H1 (cell line): ENCODE measurements around the gene RNASE12. TPM values are rescaled to one million over a fixed set of nuclear protein-coding genes. Genes with fewer than 3 reads are reported as not detected.

Source experiments
- CTCF ChIA-PET: fragments of 300-600 bp; sonication (Branson Sonifier 250); formaldehyde crosslinking; loops from one replicate; lab custom pipeline; 2021; ENCODE audit not compliant: partially characterized antibody; lab: Charles Lee
- POLR2A ChIA-PET: fragments of 300-600 bp; sonication (Branson Sonifier 250); formaldehyde crosslinking; loops from one replicate; lab custom pipeline; 2021; ENCODE audit warnings: inconsistent platforms; ENCODE audit not compliant: partially characterized antibody; lab: Charles Lee
- DNase-seq, 2 experiments: peaks; one replicate each; pipeline versions ENCODE4 v3.0.0 to v3.0.0-alpha.2; 2010 to 2022; ENCODE audit warnings: low spot score in 2 of 2, low read depth in 1 of 2, mixed read lengths in 1 of 2
- FAIRE-seq: peaks from 2 replicates; lab custom pipeline; 2011; peaks lifted over from hg19 to GRCh38; lab: Jason Lieb, UNC
- H2AFZ ChIP-seq: 2 replicates; pipeline ENCODE4 v1.8.1; 2012; ENCODE audit warnings: low read length, inconsistent platforms
- H2AK5ac ChIP-seq: 2 replicates; pipeline ENCODE4 v1.6.1; 2013; ENCODE audit warnings: low read depth, low read length
- H2BK120ac ChIP-seq: replicated peaks from 2 replicates; pipeline ENCODE3; 2013; ENCODE audit warnings: low read depth, low read length, inconsistent platforms
- H2BK12ac ChIP-seq: 2 replicates; pipeline ENCODE4 v1.6.1; 2013; ENCODE audit warnings: low read depth, low read length
- H2BK15ac ChIP-seq: 2 replicates; pipeline ENCODE4 v1.6.1; 2013; ENCODE audit warnings: low read length
- H2BK20ac ChIP-seq: 2 replicates; pipeline ENCODE4 v1.6.1; 2013; ENCODE audit warnings: low read length
- H2BK5ac ChIP-seq: 2 replicates; pipeline ENCODE4 v1.6.1; 2013; ENCODE audit warnings: low read depth, low read length
- H3K14ac ChIP-seq: 2 replicates; pipeline ENCODE4 v1.6.1; 2013; ENCODE audit warnings: inconsistent platforms; ENCODE audit not compliant: insufficient read length
- H3K18ac ChIP-seq: 2 replicates; pipeline ENCODE4 v1.6.1; 2013; ENCODE audit warnings: low read length; ENCODE audit errors: extremely low read depth
- H3K23ac ChIP-seq: 2 replicates; pipeline ENCODE4 v1.6.1; 2013; ENCODE audit warnings: inconsistent platforms; ENCODE audit not compliant: insufficient read length
- H3K23me2 ChIP-seq: 2 replicates; pipeline ENCODE4 v1.6.1; 2013; ENCODE audit warnings: low read depth, low read length
- H3K27ac ChIP-seq: 2 replicates; pipeline ENCODE4 v1.6.1; 2011; ENCODE audit warnings: low read depth, low read length, inconsistent platforms
- H3K27me3 ChIP-seq, 4 experiments: replicated peaks in 1 of 4; 1 replicate in 1 of 4; 2 replicates in 3 of 4; pipeline versions ENCODE4 v1.6.1 to v1.8.1; 2011 to 2013; ENCODE audit warnings: low read length in 3 of 4, mild to moderate bottlenecking in 3 of 4, inconsistent platforms in 2 of 4, mixed read lengths in 2 of 4, moderate library complexity in 1 of 4; ENCODE audit not compliant: control insufficient read depth in 3 of 4, insufficient read depth in 3 of 4; ENCODE audit errors: extremely low read depth in 1 of 4
- H3K36me3 ChIP-seq, 4 experiments: 2 replicates each; pipeline versions ENCODE4 v1.6.1 to v1.8.1; 2011 to 2013; ENCODE audit warnings: mild to moderate bottlenecking in 4 of 4, low read length in 3 of 4, moderate library complexity in 2 of 4, control low read depth in 1 of 4, inconsistent platforms in 1 of 4; ENCODE audit not compliant: insufficient read depth in 4 of 4, control insufficient read depth in 2 of 4
- H3K4ac ChIP-seq: replicated peaks from 2 replicates; pipeline ENCODE3; 2013; ENCODE audit warnings: low read length, low read depth, mixed read lengths, inconsistent platforms; ENCODE audit not compliant: insufficient read length
- H3K4me1 ChIP-seq, 4 experiments: replicated peaks in 1 of 4; 1 replicate in 1 of 4; 2 replicates in 3 of 4; pipeline versions ENCODE4 v1.6.1 to v1.8.1; 2011 to 2013; ENCODE audit warnings: low read length in 3 of 4, inconsistent platforms in 2 of 4, mixed read lengths in 1 of 4; ENCODE audit not compliant: insufficient read depth in 4 of 4, control insufficient read depth in 3 of 4
- H3K4me2 ChIP-seq, 2 experiments: 2 replicates each; pipeline versions ENCODE4 v1.6.1 to v1.8.1; 2011 to 2013; ENCODE audit warnings: low read depth in 2 of 2, low read length in 2 of 2, control low read depth in 1 of 2, inconsistent platforms in 1 of 2, mild to moderate bottlenecking in 1 of 2; ENCODE audit not compliant: insufficient read depth in 1 of 2
- H3K4me3 ChIP-seq, 4 experiments: fragments of 200-600, 300-600 bp in 1 of 4; sonication (generic), shearing (Covaris generic), sonication (Bioruptor Twin) in 1 of 4; 2 replicates each; pipeline versions ENCODE4 v1.5.1 to v1.8.1; 2011 to 2016; ENCODE audit warnings: low read length in 4 of 4, low read depth in 3 of 4, control low read depth in 2 of 4, inconsistent platforms in 2 of 4, mild to moderate bottlenecking in 2 of 4, mixed read lengths in 1 of 4, moderate library complexity in 1 of 4; ENCODE audit not compliant: insufficient read depth in 2 of 4; ENCODE audit errors: extremely low read depth in 1 of 4
- H3K56ac ChIP-seq: replicated peaks from 2 replicates; pipeline ENCODE3; 2013; ENCODE audit warnings: low read depth, mild to moderate bottlenecking, mixed read lengths, low read length, inconsistent platforms; ENCODE audit not compliant: insufficient read length
- H3K79me1 ChIP-seq: 2 replicates; pipeline ENCODE4 v1.6.1; 2013; ENCODE audit warnings: low read depth, low read length, control low read depth
- H3K79me2 ChIP-seq, 2 experiments: 2 replicates each; pipeline versions ENCODE4 v1.6.1 to v1.8.1; 2012 to 2013; ENCODE audit warnings: low read length in 2 of 2, mild to moderate bottlenecking in 2 of 2, inconsistent platforms in 1 of 2; ENCODE audit not compliant: insufficient read depth in 2 of 2, control insufficient read depth in 1 of 2
- H3K9ac ChIP-seq, 4 experiments: replicated peaks in 1 of 4; 1 replicate in 1 of 4; 2 replicates in 3 of 4; pipeline versions ENCODE4 v1.6.1 to v1.8.1; 2011 to 2013; ENCODE audit warnings: low read depth in 3 of 4, low read length in 3 of 4, control low read depth in 2 of 4, mild to moderate bottlenecking in 2 of 4, moderate library complexity in 2 of 4, inconsistent platforms in 1 of 4; ENCODE audit errors: extremely low read depth in 1 of 4
- H3K9me3 ChIP-seq, 2 experiments: 2 replicates each; pipeline versions ENCODE4 v1.6.1 to v1.8.1; 2012 to 2013; ENCODE audit warnings: mild to moderate bottlenecking in 2 of 2, moderate library complexity in 2 of 2, control low read depth in 1 of 2, inconsistent platforms in 1 of 2, low read depth in 1 of 2, low read length in 1 of 2, mixed read lengths in 1 of 2; ENCODE audit not compliant: insufficient read depth in 2 of 2
- H4K20me1 ChIP-seq, 2 experiments: replicated peaks in 1 of 2; 2 replicates each; pipeline versions ENCODE3 to v1.8.1; 2011 to 2013; ENCODE audit warnings: inconsistent platforms in 2 of 2, low read length in 2 of 2, mild to moderate bottlenecking in 1 of 2; ENCODE audit not compliant: insufficient read depth in 2 of 2, control insufficient read depth in 1 of 2
- H4K5ac ChIP-seq: 2 replicates; pipeline ENCODE4 v1.6.1; 2013; ENCODE audit warnings: low read length, low read depth, mixed read lengths, inconsistent platforms; ENCODE audit not compliant: insufficient read length
- H4K8ac ChIP-seq: 2 replicates; pipeline ENCODE4 v1.8.0; 2013; ENCODE audit warnings: mild to moderate bottlenecking, moderate library complexity, low read length, inconsistent platforms; ENCODE audit not compliant: insufficient read depth; ENCODE audit errors: extremely low read depth
- H4K91ac ChIP-seq: replicated peaks from 2 replicates; pipeline ENCODE3; 2013; ENCODE audit warnings: low read length, mixed read lengths, inconsistent platforms; ENCODE audit not compliant: insufficient read length
- ASH2L ChIP-seq: fragments of 200-600, 300-600 bp; sonication (generic); IDR thresholded peaks from one replicate; pipeline ENCODE4 v1.7.1; 2017; ENCODE audit warnings: low read length
- KDM4A ChIP-seq: IDR thresholded peaks from one replicate; pipeline ENCODE4 v1.7.1; 2012; ENCODE audit warnings: low read depth, mild to moderate bottlenecking, moderate library complexity, low read length, inconsistent platforms; ENCODE audit not compliant: severe bottlenecking
- RBBP5 ChIP-seq: IDR thresholded peaks from 2 replicates; pipeline ENCODE4 v1.7.1; 2012; ENCODE audit warnings: low read depth, mild to moderate bottlenecking, inconsistent platforms, low read length, moderate library complexity, borderline replicate concordance
- RXRA ChIP-seq: IDR thresholded peaks from 2 replicates; pipeline ENCODE4 v1.6.1; 2011; ENCODE audit warnings: low read depth, mild to moderate bottlenecking, low read length, moderate library complexity; ENCODE audit not compliant: insufficient read depth
- WGBS, 2 experiments: shearing (Covaris generic) in 1 of 2; methylation state at CpG; one replicate each; pipeline versions ENCODE4 v1.1.6 to v1.1.7; 2013 to 2015; ENCODE audit warnings: low lambda C conversion rate in 2 of 2, mixed read lengths in 2 of 2, inconsistent platforms in 1 of 2, low coverage in 1 of 2, missing lambda C conversion rate in 1 of 2; ENCODE audit not compliant: insufficient replicate concordance in 2 of 2, insufficient coverage in 1 of 2, insufficient read length in 1 of 2; ENCODE audit errors: extremely low coverage in 1 of 2, missing lambda C conversion rate in 1 of 2; 5-methylcytosine and 5-hydroxymethylcytosine counted together
- polyA plus RNA-seq, 7 experiments: library from polyadenylated mRNA; depleted of rRNA in 3 of 7; stranded (reverse) in 5 of 7; unstranded in 2 of 7; fragments of >200 nt in 5 of 7; fragments of 200-250 nt in 2 of 7; gene quantifications; 1 replicate in 5 of 7; 2 replicates in 1 of 7; 4 replicates in 1 of 7; pipeline versions ENCODE4 v1.2.1 to v1.2.3, GENCODE V29; 2011 to 2013; ENCODE audit warnings: missing spikeins in 2 of 7, mixed read lengths in 2 of 7
- total RNA-seq: library from RNA; stranded (reverse); fragmentation: NEBNext Ultra II Directional; extraction: Animal tissue kit (Norgen Biotek cat#: 25700); gene quantifications from 2 replicates; pipeline ENCODE4 v1.2.1, GENCODE V29; 2021

RNASE12 gene
- total and polyA plus RNA-seq, 2 of the 8 experiments (the other 6 are each of a cell fraction or from before 2014, with no cell fraction given), result not detected

DNA sequence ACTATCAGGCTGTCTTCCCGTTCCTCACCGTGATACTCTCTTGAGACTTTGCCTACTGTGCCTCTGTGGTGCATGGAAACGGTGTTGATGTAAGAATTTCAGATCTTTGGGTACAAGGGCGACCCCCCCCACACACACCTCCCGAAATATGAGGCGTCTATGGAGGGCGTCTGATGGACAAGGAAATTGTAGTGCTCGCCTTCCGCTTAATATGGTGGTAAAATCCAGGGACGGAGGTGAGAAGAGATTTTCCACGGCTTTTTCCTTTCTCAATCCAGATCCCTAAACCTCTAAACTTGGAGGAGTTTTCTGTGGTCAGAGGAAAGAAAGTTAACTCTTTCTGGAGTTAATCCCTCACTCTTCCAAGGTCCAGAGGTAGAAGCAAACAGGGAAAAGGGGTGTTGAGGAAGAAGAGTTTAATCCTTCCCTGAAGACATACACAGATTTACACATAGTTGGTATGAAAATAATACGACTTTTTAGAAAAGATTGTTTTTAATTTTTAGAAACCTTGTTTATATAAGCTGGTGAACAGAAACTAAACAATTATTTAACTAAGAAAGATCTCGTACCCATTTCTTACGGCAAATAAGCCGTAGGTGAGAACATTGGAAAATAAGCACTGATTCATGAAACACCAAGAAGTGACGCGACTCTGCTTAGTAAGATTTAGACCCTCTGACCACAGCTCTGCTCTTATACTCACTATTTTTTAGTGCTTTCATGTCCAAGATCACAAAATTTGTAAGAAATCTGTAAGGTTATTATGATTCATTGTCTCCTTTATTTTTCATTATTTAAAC is 23.1 kb upstream of the RNASE12 start:
- no peak overlapping the region for H4K8ac ChIP-seq
- ChIA-PET POLR2A (interaction anchor here (0.7 to 2.2 kb wide), 5 partner anchors 37 to 271 kb away, joined by 3 to 9 read pairs (median 5); partner anchors contain the start of genes PARP2, PNP and RNASE4), CTCF (interaction anchor here (0.7 to 3.2 kb wide), 14 partner anchors 9 to 286 kb away, joined by 3 to 21 read pairs (median 4); partner anchors contain the start of genes PARP2, PNP and RNASE4)
- no peak overlapping the region for H2BK5ac ChIP-seq
- H3K56ac ChIP-seq, result peak overlapping the region; percentile 43
- 19% methylated on average over 17 of the region's 17 CpGs; no CpG with 5 or more reads in 1 of the 2 experiments for WGBS, 2 experiments
- peak overlapping the region; percentile 68 to 80 for H3K4me2 ChIP-seq
- H2AK5ac ChIP-seq, result no peak overlapping the region
- H2BK12ac ChIP-seq, result no peak overlapping the region
- no peak overlapping the region for H4K91ac ChIP-seq
- H3K4me1 ChIP-seq, result peaks cover 0 to 2% (median 0%) of the 10 kb centered on the region in 4 experiments; a peak in 2 of 7 replicates
- no peaks in the 10 kb centered on the region for H4K20me1 ChIP-seq
- FAIRE-seq, result no peak
- H2BK120ac ChIP-seq, result no peak overlapping the region
- TF ChIP-seq RBBP5 (peak; percentile 90; the same call in 1 of the 2 replicates), RXRA (no peak), ASH2L (peak; percentile 98), KDM4A (peak; percentile 47)
- H3K9ac ChIP-seq, result peak overlapping the region in 3 of 4 experiments; percentile 27 to 70 (median 69); a peak in 4 of 7 replicates
- H3K23me2 ChIP-seq, result peaks cover 4% of the 10 kb centered on the region
- H4K5ac ChIP-seq, result no peak overlapping the region
- H3K27ac ChIP-seq, result no peak overlapping the region
- H3K18ac ChIP-seq, result no peak overlapping the region
- no peak overlapping the region for H2BK20ac ChIP-seq
- no peak overlapping the region for H3K23ac ChIP-seq
- H3K27me3 ChIP-seq, result no peaks in the 10 kb centered on the region
- H3K79me1 ChIP-seq, result no peaks in the 10 kb centered on the region
- no peaks in the 10 kb centered on the region for H3K9me3 ChIP-seq
- H3K36me3 ChIP-seq, result no peaks in the 10 kb centered on the region
- peak overlapping the region; percentile 60 to 98 (median 95) for H3K4me3 ChIP-seq
- peak in 1 of 2 experiments; percentile 69 for DNase-seq
- peak overlapping the region; percentile 99 for H2AFZ ChIP-seq
- H3K14ac ChIP-seq, result no peak overlapping the region
- no peak overlapping the region for H2BK15ac ChIP-seq
- no peak overlapping the region for H3K4ac ChIP-seq
- no peaks in the 10 kb centered on the region for H3K79me2 ChIP-seq
